Stimulated activated CD8-positive, alpha-beta memory T cell treated with anti-CD3 and anti-CD28 coated beads, Interleukin-4, amount 100 ng/mL, for 24 hours (primary cell): Measurements from ENCODE around the gene GAS2L1.

Experiments
- DNase-seq: peaks from one replicate; pipeline ENCODE4 v3.0.0-alpha.2; 2020; ENCODE audit warnings: low read depth

GAS2L1 gene

GRCh38 chr22:29275819-29276565, 30.5 kb upstream of the GAS2L1 start:
- no peak for DNase-seq

GRCh38 chr22:29277927-29278326, 28.5 kb upstream of the GAS2L1 start:
- no peak for DNase-seq

- no peak for DNase-seq
Measured at GRCh38 chr22:29284196-29284595, 22.3 kb upstream of the GAS2L1 start.

GRCh38 chr22:29288837-29289236, 17.6 kb upstream of the GAS2L1 start:
- DNase-seq = no peak

- no peak for DNase-seq
Measured at GRCh38 chr22:29290061-29290460, 16.4 kb upstream of the GAS2L1 start.

GRCh38 chr22:29291215-29291614, 15.2 kb upstream of the GAS2L1 start:
- no peak for DNase-seq

- no peak for DNase-seq
Measured at GRCh38 chr22:29292379-29292778, 14.1 kb upstream of the GAS2L1 start.

GRCh38 chr22:29298641-29299040, 7.8 kb upstream of the GAS2L1 start:
- no peak for DNase-seq

GRCh38 chr22:29299136-29299900, 7.1 kb upstream of the GAS2L1 start:
- no peak for DNase-seq

- no peak for DNase-seq
Measured at GRCh38 chr22:29300467-29300806, 6.0 kb upstream of the GAS2L1 start.

- no peak for DNase-seq
Measured at GRCh38 chr22:29300807-29301601, 5.4 kb upstream of the GAS2L1 start.

GRCh38 chr22:29301716-29302401, 4.6 kb upstream of the GAS2L1 start:
- no peak for DNase-seq

GRCh38 chr22:29302402-29302680, 4.1 kb upstream of the GAS2L1 start:
- no peak for DNase-seq

- DNase-seq = no peak
Measured at GRCh38 chr22:29302681-29303465, 3.6 kb upstream of the GAS2L1 start.

- DNase-seq = no peak
Measured at GRCh38 chr22:29305836-29306174, 645 bp upstream of the GAS2L1 start.

GRCh38 chr22:29306835-29307595, 565 bp downstream of the GAS2L1 start:
- no peak for DNase-seq

GRCh38 chr22:29307596-29308147, 1.2 kb downstream of the GAS2L1 start:
- DNase-seq = no peak

- DNase-seq = no peak
Measured at GRCh38 chr22:29308148-29308790, 1.8 kb downstream of the GAS2L1 start.

- no peak for DNase-seq
Measured at GRCh38 chr22:29308791-29309262, 2.4 kb downstream of the GAS2L1 start.
